ENCODE results near the gene CLEC18B. TPM values are rescaled to one million over a fixed set of nuclear protein-coding genes. Genes with fewer than 3 reads are reported as not detected.

CLEC18B gene
- polyA plus RNA-seq, 2 of the 4 experiments (the other 2 are of a cell fraction) = 0.26 to 0.31 TPM

DNA sequence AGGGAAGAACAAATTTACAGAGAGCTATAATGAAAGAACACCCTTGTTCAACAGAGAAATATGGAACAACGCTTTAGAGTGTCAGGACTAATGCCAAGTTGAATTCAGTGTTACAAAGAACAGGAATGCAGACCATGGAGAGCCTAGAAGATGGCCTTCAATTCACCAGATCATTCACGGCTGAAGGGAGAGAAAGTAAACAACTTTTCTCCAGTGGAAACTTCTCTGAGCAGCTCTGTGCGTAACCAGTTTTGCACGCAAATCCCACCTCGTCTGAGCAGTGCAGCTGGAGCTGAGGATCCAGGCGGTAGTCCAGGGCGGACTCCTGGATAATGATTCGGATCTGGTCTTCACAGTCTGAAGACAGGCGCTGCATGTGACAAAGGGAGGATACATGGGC is 40.5 kb upstream of the CLEC18B start:
- 95% methylated on average over 9 of the region's 9 CpGs for WGBS (ENCODE audit: missing lambda C conversion rate)
- POLR2A ChIA-PET = no interaction called here

DNA sequence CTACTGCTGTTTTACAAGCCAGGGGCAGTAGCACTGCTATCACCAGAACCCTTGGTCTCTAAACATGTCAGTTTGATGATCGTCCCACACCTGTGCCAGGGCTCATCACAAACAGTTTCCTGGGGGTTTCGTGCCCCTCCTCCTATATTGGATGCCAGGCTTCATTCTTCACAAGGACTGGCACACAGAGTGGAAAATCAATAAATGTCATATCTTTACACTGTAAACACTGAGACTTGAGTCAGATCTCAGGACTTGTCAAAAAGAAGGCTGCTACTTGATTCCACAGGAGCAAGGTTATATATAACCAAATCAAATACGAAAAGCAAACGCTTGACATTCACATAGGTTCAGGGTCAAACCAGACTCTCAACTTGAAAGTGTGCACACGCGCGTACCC is 39.3 kb upstream of the CLEC18B start:
- WGBS (ENCODE audit: missing lambda C conversion rate) = 92% methylated on average over 7 of the region's 7 CpGs
- CTCF ChIA-PET = interaction anchor here (0.8 kb wide), 1 partner anchor 14 kb away, joined by 3 read pairs; no protein-coding TSS in a partner anchor

More for the DNA sequence above, 40.5 kb upstream of the CLEC18B start:
- TF ChIP-seq FOXS1 (CRISPR knock-in tag; IDR thresholded peaks at IDR 0.05) (no peak), RCOR1 (IDR thresholded peaks at IDR 0.05; ENCODE audit: low read depth, low read length) (no peak), REST (IDR thresholded peaks at IDR 0.05) (no peak), SREBF2 (IDR thresholded peaks at IDR 0.05) (no peak), SMC3 (IDR thresholded peaks at IDR 0.05) (no peak), MAZ (IDR thresholded peaks at IDR 0.05; ENCODE audit: borderline replicate concordance, low read depth, low read length) (no peak), PHF8 (IDR thresholded peaks at IDR 0.05; ENCODE audit: borderline replicate concordance, low read depth) (no peak), USF2 (IDR thresholded peaks at IDR 0.05) (no peak)
- H3K4me3 ChIP-seq = no peak overlapping the region
- no peak for ATAC-seq
- H3K4me2 ChIP-seq = no peak overlapping the region
- CTCF ChIA-PET = no interaction called here
- H3K4me1 ChIP-seq = no peaks in the 10 kb centered on the region
- no peaks in the 10 kb centered on the region for H3K9me3 ChIP-seq
- no peak overlapping the region for H3K27ac ChIP-seq
- FAIRE-seq = no peak
- no peak for DNase-seq (ENCODE audit: low read depth in 1 of 2, low spot score in 1 of 2)

DNA sequence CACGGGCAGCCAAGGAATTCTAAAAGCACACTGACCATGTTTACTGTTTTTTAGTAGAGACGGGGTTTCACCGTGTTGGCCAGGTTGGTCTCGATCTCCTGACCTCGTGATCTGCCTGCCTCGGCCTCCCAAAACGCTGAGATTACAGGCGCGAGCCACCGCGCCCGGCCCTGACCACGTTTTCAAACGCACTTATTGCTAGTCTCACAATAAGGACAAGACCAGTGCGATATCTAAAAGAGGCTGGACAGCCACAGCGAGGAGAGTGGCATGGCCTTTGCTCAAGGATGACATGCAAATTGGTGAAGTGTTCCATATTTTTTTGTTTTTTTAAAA is 35.0 kb upstream of the CLEC18B start:
- Histone ChIP-seq H3K4me2 (no peak overlapping the region), H3K9me3 (no peaks in the 10 kb centered on the region), H3K4me3 (no peak overlapping the region), H3K4me1 (no peaks in the 10 kb centered on the region; the same call in 2 of the 3 replicates), H3K27ac (no peak overlapping the region)
- DNase-seq (ENCODE audit: low read depth in 1 of 2, low spot score in 1 of 2) (no peak), ATAC-seq (no peak), FAIRE-seq (no peak)
- 90% methylated on average over 16 of the region's 16 CpGs for WGBS (ENCODE audit: missing lambda C conversion rate)
- POLR2A ChIA-PET = no interaction called here
- TF ChIP-seq FOSB (CRISPR knock-in tag; IDR thresholded peaks at IDR 0.05) (no peak), SMC3 (IDR thresholded peaks at IDR 0.05) (no peak), RNF2 (IDR thresholded peaks at IDR 0.05; ENCODE audit: borderline replicate concordance, low read depth) (no peak), PHF8 (IDR thresholded peaks at IDR 0.05; ENCODE audit: borderline replicate concordance, low read depth) (no peak), ESRRA (IDR thresholded peaks at IDR 0.05; ENCODE audit: borderline replicate concordance, low read length) (no peak), CHD4 (IDR thresholded peaks at IDR 0.05; ENCODE audit: borderline replicate concordance) (no peak), POLR2AphosphoS2 (conservative IDR thresholded peaks at IDR 0.05; ENCODE audit: low read length) (no peak), EP300 (IDR thresholded peaks at IDR 0.05) (no peak), NPAS2 (CRISPR knock-in tag; IDR thresholded peaks at IDR 0.05; ENCODE audit: borderline replicate concordance) (no peak), BHLHE40 (IDR thresholded peaks at IDR 0.05; ENCODE audit: low read depth, low read length) (no peak)
- CTCF ChIA-PET = no interaction called here

More for the DNA sequence above, 39.3 kb upstream of the CLEC18B start:
- H3K4me1 ChIP-seq = no peaks in the 10 kb centered on the region; the same call in 2 of the 3 replicates
- ATAC-seq = no peak
- no peak overlapping the region for H3K4me3 ChIP-seq
- no peak for FAIRE-seq
- no peak overlapping the region for H3K4me2 ChIP-seq
- TF ChIP-seq, protein P1, sequence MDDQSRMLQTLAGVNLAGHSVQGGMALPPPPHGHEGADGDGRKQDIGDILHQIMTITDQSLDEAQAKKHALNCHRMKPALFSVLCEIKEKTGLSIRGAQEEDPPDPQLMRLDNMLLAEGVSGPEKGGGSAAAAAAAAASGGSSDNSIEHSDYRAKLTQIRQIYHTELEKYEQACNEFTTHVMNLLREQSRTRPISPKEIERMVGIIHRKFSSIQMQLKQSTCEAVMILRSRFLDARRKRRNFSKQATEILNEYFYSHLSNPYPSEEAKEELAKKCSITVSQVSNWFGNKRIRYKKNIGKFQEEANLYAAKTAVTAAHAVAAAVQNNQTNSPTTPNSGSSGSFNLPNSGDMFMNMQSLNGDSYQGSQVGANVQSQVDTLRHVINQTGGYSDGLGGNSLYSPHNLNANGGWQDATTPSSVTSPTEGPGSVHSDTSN (IDR thresholded peaks at IDR 0.05) = no peak
- TF ChIP-seq POLR2A (IDR thresholded peaks at IDR 0.05; ENCODE audit: low read length) = no peak
- TF ChIP-seq FOSL2 (IDR thresholded peaks at IDR 0.05) = no peak
- TF ChIP-seq FOSL2 (CRISPR knock-in tag; IDR thresholded peaks at IDR 0.05) = no peak
- no peak overlapping the region for H3K27ac ChIP-seq
- POLR2A ChIA-PET = no interaction called here
- H3K9me3 ChIP-seq = no peaks in the 10 kb centered on the region
- DNase-seq (ENCODE audit: low read depth in 1 of 2, low spot score in 1 of 2) = no peak

Measured in A549 (cell line).